Prostate gland (tissue), 2 donors: ENCODE results near the gene AOPEP. TPM values are rescaled to one million over a fixed set of nuclear protein-coding genes. Genes with fewer than 3 reads are reported as not detected.

Source experiments
- DNase-seq: peaks from one replicate; pipeline ENCODE4 v3.0.0-alpha.2; 2019; ENCODE audit warnings: low spot score
- H3K27ac ChIP-seq, 2 donors: fragments of 200-600 bp; sonication (generic); 2 replicates each; pipeline ENCODE4 v1.5.1; 2017 to 2019
- H3K27me3 ChIP-seq: fragments of 200-600 bp; sonication (generic); replicated peaks from 2 replicates; pipeline ENCODE4 v1.5.1; 2019; ENCODE audit not compliant: insufficient read depth
- H3K36me3 ChIP-seq, 2 donors: fragments of 200-600 bp; sonication (generic); 1 replicate in 1 of 2; 2 replicates in 1 of 2; pipeline versions ENCODE4 v1.5.1 to v1.8.1; 2017 to 2019
- H3K4me1 ChIP-seq: fragments of 200-600 bp; sonication (generic); replicated peaks from 2 replicates; pipeline ENCODE4 v1.5.1; 2019
- H3K4me3 ChIP-seq, 2 donors: fragments of 200-600 bp; sonication (generic); 2 replicates each; pipeline ENCODE4 v1.5.1; 2017 to 2019
- H3K9me3 ChIP-seq: fragments of 200-600 bp; sonication (generic); 2 replicates; pipeline ENCODE4 v1.5.1; 2017
- POLR2A ChIP-seq: fragments of 450-650 bp; IDR thresholded peaks from one replicate; pipeline ENCODE4 v1.6.1; 2016; ENCODE audit warnings: antibody characterized with exemption, mild to moderate bottlenecking
- POLR2AphosphoS5 ChIP-seq: sonication (generic); formaldehyde crosslinking; IDR thresholded peaks from one replicate; pipeline ENCODE4 v1.6.1; 2017; ENCODE audit warnings: antibody characterized with exemption
- WGBS: methylation state at CpG from one replicate; pipeline ENCODE4 v1.1.5; 2018; 5-methylcytosine and 5-hydroxymethylcytosine counted together
- intact Hi-C: fragments of 100-400 bp; cut with DNase I; formaldehyde crosslinking; loops from one replicate; pipeline ENCODE4 v1.14.2; 2022
- total RNA-seq, 2 donors: library from RNA; depleted of rRNA; stranded (reverse); fragments of >200 nt; gene quantifications; one replicate each; pipeline ENCODE4 v1.1.0, GENCODE V29; 2016
- TF ChIP-seq, protein P1 (sequence below), 4 experiments: fragments of 200-600 bp in 2 of 4; fragments of 450-650 bp in 2 of 4; sonication (generic) in 2 of 4; IDR thresholded peaks; 1 replicate in 3 of 4; 2 replicates in 1 of 4; pipeline ENCODE4 v1.5.1; 2016 to 2019; ENCODE audit warnings: antibody characterized with exemption in 4 of 4, mild to moderate bottlenecking in 2 of 4, moderate library complexity in 2 of 4

AOPEP gene
- total RNA-seq, 2 donors from 2014 or later, result 107 to 188 TPM

DNA sequence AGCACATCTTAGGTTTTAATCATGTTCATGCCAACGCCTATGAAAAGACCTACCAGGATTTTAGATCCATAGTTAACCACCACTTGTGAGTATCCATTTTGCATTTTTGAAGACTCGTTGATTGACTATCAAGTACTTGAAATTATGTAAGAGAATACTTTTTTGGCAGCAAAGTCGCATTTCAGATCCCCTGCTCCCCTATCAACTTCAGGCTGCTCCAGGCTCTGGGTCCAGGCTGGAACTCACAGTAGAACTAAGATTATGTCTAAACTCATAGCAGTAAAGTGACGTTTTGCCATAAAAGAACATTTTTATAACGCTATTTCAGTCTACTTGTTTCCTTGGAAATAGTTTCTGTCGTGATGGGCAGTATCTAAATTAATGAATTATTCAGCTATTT is 323.3 kb downstream of the AOPEP start:
- 14% methylated on average over 6 of the region's 6 CpGs for WGBS
- intact Hi-C loops, result loop anchor here (10.0 kb wide), 1 partner anchor 75 kb away; no protein-coding TSS in a partner anchor
- H3K27ac ChIP-seq, result peak overlapping the region; percentile 86 to 89
- TF ChIP-seq POLR2A (no peak), POLR2AphosphoS5 (no peak)
- TF ChIP-seq, protein P1, sequence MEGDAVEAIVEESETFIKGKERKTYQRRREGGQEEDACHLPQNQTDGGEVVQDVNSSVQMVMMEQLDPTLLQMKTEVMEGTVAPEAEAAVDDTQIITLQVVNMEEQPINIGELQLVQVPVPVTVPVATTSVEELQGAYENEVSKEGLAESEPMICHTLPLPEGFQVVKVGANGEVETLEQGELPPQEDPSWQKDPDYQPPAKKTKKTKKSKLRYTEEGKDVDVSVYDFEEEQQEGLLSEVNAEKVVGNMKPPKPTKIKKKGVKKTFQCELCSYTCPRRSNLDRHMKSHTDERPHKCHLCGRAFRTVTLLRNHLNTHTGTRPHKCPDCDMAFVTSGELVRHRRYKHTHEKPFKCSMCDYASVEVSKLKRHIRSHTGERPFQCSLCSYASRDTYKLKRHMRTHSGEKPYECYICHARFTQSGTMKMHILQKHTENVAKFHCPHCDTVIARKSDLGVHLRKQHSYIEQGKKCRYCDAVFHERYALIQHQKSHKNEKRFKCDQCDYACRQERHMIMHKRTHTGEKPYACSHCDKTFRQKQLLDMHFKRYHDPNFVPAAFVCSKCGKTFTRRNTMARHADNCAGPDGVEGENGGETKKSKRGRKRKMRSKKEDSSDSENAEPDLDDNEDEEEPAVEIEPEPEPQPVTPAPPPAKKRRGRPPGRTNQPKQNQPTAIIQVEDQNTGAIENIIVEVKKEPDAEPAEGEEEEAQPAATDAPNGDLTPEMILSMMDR (IDR thresholded peaks at IDR 0.05), result no peak
- no peak for DNase-seq
- no peaks in the 10 kb centered on the region for H3K4me1 ChIP-seq
- no peaks in the 10 kb centered on the region for H3K9me3 ChIP-seq
- peak overlapping the region; percentile 42 to 47 for H3K4me3 ChIP-seq
- no peaks in the 10 kb centered on the region for H3K27me3 ChIP-seq
- no peaks in the 10 kb centered on the region for H3K36me3 ChIP-seq

DNA sequence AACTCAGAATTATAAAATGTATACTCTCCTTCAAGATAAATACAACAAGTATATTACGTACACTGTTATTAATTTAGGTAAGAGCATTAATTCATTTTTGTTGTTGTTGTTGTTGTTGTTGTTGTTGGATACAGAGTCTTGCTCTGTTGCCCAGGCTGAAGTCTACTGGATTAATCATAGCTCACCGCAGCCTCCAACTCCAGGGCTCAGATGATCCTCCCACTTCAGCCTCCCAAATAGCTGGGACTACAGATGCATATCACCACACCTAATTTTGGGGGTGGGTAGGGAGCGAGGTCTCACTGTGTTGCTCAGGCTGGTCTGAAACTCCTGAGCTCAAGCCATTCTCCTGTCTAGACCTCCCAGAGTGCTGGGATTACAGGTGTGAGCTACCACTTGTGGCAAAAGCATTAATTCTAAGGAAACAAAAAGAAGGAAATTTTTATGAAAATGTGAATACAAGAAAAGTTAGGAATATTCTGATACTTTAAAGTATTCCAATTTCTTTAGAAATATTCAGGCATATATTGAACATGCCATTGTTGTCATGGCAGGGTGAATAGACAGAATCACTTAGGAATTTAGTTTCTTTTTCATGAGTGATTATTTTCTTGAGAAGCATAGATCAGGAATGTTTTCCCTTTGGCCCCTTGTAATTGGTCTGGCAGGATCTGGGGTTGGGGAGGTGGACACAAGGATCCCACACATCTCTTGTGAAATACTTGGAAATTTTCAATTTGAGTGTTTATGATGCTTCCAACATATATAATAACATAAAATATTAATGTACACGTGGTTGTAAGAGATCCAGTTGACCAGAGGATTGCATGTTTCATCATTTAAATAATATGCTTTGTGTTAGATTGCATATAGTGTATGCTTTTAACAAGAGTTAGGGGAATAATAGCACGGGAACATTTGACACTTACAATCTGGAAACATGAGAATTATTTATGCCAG is 327.4 kb downstream of the AOPEP start:
- no peaks in the 10 kb centered on the region for H3K27me3 ChIP-seq
- no peak for DNase-seq
- intact Hi-C loops, result no loop called here
- 52% methylated on average over 5 of the region's 5 CpGs for WGBS
- peak overlapping the region; percentile 86 to 89 for H3K27ac ChIP-seq
- no peaks in the 10 kb centered on the region for H3K9me3 ChIP-seq
- no peaks in the 10 kb centered on the region for H3K36me3 ChIP-seq
- H3K4me3 ChIP-seq, result no peak overlapping the region
- no peak for TF ChIP-seq POLR2AphosphoS5
- peaks cover 8% of the 10 kb centered on the region for H3K4me1 ChIP-seq

DNA sequence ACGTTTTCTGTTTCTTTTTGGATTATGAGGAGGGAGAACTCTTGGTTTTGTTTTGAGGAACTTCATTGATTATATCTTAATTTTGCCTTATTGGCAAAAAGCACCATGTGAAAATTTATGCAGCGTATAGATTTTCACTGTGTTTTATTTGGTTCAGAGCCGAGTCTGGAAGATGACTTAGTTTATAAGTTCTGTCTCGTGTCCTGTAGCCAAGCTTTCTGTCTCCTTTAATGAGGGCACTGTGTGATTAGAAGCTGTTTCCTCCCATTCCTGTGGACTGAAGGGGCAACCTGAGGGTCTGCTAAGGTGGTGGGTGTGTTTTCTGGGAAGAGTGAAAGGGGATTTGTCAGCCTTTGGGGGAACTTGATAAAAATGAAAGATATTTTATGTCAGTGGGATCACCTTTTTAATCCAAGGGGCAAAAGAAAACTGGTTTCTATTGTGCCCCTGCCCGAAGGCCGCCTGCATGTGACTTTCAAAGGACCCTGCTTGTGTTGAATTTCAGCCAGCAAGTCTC is 328.9 kb downstream of the AOPEP start:
- intact Hi-C loops, result loop anchor here (5.0 kb wide), 1 partner anchor 48 kb away; no protein-coding TSS in a partner anchor
- peak overlapping the region; percentile 70 to 86 for H3K27ac ChIP-seq

DNA sequence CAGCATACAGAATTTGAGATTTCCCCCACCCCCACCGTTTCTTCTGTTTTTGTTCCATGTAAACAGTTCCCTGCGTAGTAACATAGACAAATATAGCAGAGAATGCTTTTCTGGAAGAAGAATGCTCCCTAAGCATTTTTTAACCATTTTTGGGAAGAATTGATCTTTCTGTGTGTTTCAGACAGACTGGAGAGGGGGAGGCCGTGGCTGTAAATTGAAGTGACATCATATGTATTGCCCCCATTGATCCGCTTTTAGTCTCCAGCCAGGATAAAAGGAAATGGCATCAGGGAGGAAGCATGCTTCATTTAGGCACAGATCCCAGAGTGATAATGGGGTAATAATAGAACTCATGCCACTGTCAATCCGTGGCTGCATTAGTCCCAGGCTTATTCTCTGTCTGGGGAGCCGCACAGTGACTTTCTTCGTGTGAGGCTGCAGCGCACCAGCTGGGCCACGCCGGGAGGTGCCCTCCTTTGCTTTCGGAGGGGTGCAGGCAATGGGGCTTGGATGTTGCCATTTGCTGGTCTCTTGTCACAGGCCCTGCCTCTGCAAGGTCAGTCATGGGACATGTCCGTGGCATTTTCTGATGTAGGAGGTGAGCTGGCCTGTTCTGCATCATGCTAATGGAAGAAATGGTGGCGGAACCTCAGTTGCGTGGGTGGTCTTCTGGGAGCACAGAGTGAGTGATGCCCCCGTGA is 329.5 kb downstream of the AOPEP start:
- peak overlapping the region in 1 of 2 donors; percentile 15 for H3K4me3 ChIP-seq

More for the DNA sequence above, 328.9 kb downstream of the AOPEP start:
- H3K4me1 ChIP-seq, result peaks cover 10% of the 10 kb centered on the region
- no peaks in the 10 kb centered on the region for H3K36me3 ChIP-seq
- 11% methylated on average over 6 of the region's 6 CpGs for WGBS
- no peaks in the 10 kb centered on the region for H3K9me3 ChIP-seq
- peak; percentile 40 for TF ChIP-seq POLR2AphosphoS5
- TF ChIP-seq POLR2A, result no peak
- TF ChIP-seq, protein P1 (IDR thresholded peaks at IDR 0.05), result no peak
- H3K4me3 ChIP-seq, result peak overlapping the region in 1 of 2 donors; percentile 15
- H3K27me3 ChIP-seq, result no peaks in the 10 kb centered on the region
- DNase-seq, result no peak

More for the DNA sequence above, 329.5 kb downstream of the AOPEP start:
- TF ChIP-seq, protein P1 (IDR thresholded peaks at IDR 0.05), result no peak
- TF ChIP-seq POLR2AphosphoS5 (no peak), POLR2A (no peak)
- DNase-seq, result no peak
- Histone ChIP-seq H3K27me3 (no peaks in the 10 kb centered on the region), H3K9me3 (no peaks in the 10 kb centered on the region), H3K27ac (peak overlapping the region; percentile 70 to 86), H3K4me1 (peaks cover 10% of the 10 kb centered on the region), H3K36me3 (no peaks in the 10 kb centered on the region)
- intact Hi-C loops, result loop anchor here (5.0 kb wide), 1 partner anchor 49 kb away; no protein-coding TSS in a partner anchor
- 13% methylated on average over 15 of the region's 15 CpGs for WGBS
